ENCODE results near the gene TMEFF1.

DNA sequence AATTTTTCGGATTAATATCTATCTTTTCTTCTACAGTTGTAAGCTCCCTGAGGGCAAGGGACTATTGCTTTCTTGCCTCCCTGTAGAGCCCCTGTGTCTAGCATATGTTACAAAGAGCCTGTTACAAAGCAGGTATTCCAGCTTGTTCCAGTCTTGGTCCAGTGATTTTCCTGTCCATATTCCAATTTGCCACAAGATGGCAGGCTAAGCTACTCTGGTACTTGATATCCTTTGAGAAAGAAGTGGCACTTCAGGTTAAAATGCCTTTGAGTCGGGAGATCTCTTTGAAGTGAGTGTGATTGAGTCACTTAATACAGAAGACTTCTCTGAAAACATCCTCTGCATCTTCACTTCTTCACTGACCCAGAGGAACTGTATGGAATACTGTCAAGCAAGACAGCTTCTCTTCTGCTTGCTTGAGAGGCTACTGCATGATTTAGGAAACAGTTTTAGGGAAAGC, 129.4 kb downstream of the TMEFF1 start:
- no peak for TF ChIP-seq POLR2AphosphoS5 (IDR thresholded peaks at IDR 0.05)
- TF ChIP-seq, protein P1, sequence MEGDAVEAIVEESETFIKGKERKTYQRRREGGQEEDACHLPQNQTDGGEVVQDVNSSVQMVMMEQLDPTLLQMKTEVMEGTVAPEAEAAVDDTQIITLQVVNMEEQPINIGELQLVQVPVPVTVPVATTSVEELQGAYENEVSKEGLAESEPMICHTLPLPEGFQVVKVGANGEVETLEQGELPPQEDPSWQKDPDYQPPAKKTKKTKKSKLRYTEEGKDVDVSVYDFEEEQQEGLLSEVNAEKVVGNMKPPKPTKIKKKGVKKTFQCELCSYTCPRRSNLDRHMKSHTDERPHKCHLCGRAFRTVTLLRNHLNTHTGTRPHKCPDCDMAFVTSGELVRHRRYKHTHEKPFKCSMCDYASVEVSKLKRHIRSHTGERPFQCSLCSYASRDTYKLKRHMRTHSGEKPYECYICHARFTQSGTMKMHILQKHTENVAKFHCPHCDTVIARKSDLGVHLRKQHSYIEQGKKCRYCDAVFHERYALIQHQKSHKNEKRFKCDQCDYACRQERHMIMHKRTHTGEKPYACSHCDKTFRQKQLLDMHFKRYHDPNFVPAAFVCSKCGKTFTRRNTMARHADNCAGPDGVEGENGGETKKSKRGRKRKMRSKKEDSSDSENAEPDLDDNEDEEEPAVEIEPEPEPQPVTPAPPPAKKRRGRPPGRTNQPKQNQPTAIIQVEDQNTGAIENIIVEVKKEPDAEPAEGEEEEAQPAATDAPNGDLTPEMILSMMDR (IDR thresholded peaks at IDR 0.05) = peak; percentile 25 to 62 (median 32)

Data from gastroesophageal sphincter (tissue), 3 donors.